GM12878 (cell line): Measurements from ENCODE around the gene DTD2. TPM values are rescaled to one million over a fixed set of nuclear protein-coding genes. Genes with fewer than 3 reads are reported as not detected.

Source experiments
- ATAC-seq: fragments of 200-7000 bp; cut with Tn5 transposase; 3 replicates; pipeline ENCODE4 v1.9.1; 2020; ENCODE audit warnings: mild to moderate bottlenecking, moderate library complexity
- BruUV-seq: library from RNA; stranded (reverse); fragments of 400-500 nt; replicated peaks from 2 replicates; lab custom pipeline; 2021; lab: Mats Ljungman, UMichigan
- CTCF ChIA-PET: fragments of 300-600 bp; sonication (Branson Sonifier 250); formaldehyde crosslinking; extraction: SDS; loops from one replicate; lab custom pipeline; 2021; ENCODE audit warnings: inconsistent platforms; lab: Yijun Ruan, JAX
- POLR2A ChIA-PET: fragments of 350-600 bp; formaldehyde crosslinking; extraction: SDS; loops from one replicate; lab custom pipeline; 2021; ENCODE audit warnings: inconsistent platforms; lab: Charles Lee
- RAD21 ChIA-PET: fragments of 300-600 bp; sonication (Branson Sonifier 250); formaldehyde crosslinking; loops from one replicate; lab custom pipeline; 2023; ENCODE audit warnings: antibody characterized with exemption; ENCODE audit not compliant: unreplicated experiment; lab: Charles Lee
- SMC1A ChIA-PET: fragments of 300-600 bp; sonication (Branson Sonifier 250); formaldehyde crosslinking; loops from one replicate; lab custom pipeline; 2023; ENCODE audit not compliant: unreplicated experiment, uncharacterized antibody; lab: Charles Lee
- DNase-seq: peaks from one replicate; pipeline ENCODE4 v3.0.0-alpha.2; 2011; ENCODE audit warnings: low read depth, low spot score
- FAIRE-seq: peaks from 3 replicates; lab custom pipeline; 2011; peaks lifted over from hg19 to GRCh38; lab: Jason Lieb, UNC
- H2AFZ ChIP-seq: 2 replicates; pipeline ENCODE4 v1.6.0; 2011; ENCODE audit warnings: low read depth, low read length, control low read depth; ENCODE audit not compliant: control insufficient read depth
- H3K27ac ChIP-seq: 2 replicates; pipeline ENCODE4 v1.5.1; 2011; ENCODE audit warnings: control low read depth; ENCODE audit not compliant: control insufficient read depth, insufficient read depth
- H3K27me3 ChIP-seq, 2 experiments: replicated peaks in 1 of 2; 2 replicates each; pipeline versions ENCODE4 v1.6.0 to v1.6.1; 2011; ENCODE audit warnings: low read length in 1 of 2; ENCODE audit not compliant: control insufficient read depth in 2 of 2, insufficient read depth in 2 of 2
- H3K36me3 ChIP-seq, 2 experiments: 2 replicates each; pipeline ENCODE4 v1.5.1; 2011; ENCODE audit warnings: low read length in 1 of 2; ENCODE audit not compliant: control insufficient read depth in 2 of 2, insufficient read depth in 2 of 2
- H3K4me1 ChIP-seq: 2 replicates; pipeline ENCODE4 v1.6.1; 2011; ENCODE audit warnings: mild to moderate bottlenecking, low read length, moderate library complexity, mixed read lengths; ENCODE audit not compliant: control insufficient read depth, insufficient read depth
- H3K4me2 ChIP-seq: 2 replicates; pipeline ENCODE4 v1.6.0; 2011; ENCODE audit warnings: control low read depth; ENCODE audit not compliant: control insufficient read depth, insufficient read depth
- H3K4me3 ChIP-seq: fragments of 200-600 bp; sonication (generic); 2 replicates; pipeline ENCODE4 v1.5.1; 2016
- H3K79me2 ChIP-seq: 2 replicates; pipeline ENCODE4 v1.6.0; 2011; ENCODE audit warnings: low read length; ENCODE audit not compliant: control insufficient read depth, insufficient read depth
- H3K9ac ChIP-seq: 2 replicates; pipeline ENCODE4 v1.8.0; 2011; ENCODE audit warnings: low read length, control low read depth, mixed read lengths; ENCODE audit not compliant: control insufficient read depth, insufficient read depth
- H3K9me3 ChIP-seq: replicated peaks from 3 replicates; pipeline ENCODE4 v1.5.1; 2011; ENCODE audit warnings: mild to moderate bottlenecking, low read length; ENCODE audit not compliant: control insufficient read depth, insufficient read depth
- H4K20me1 ChIP-seq: 2 replicates; pipeline ENCODE4 v1.6.0; 2011; ENCODE audit not compliant: control insufficient read depth, insufficient read depth
- ASH2L ChIP-seq: fragments of 300-600, 200-600 bp; sonication (generic); IDR thresholded peaks from 2 replicates; pipeline ENCODE4 v1.6.1; 2017; ENCODE audit warnings: low read depth, mild to moderate bottlenecking, borderline replicate concordance
- ATF2 ChIP-seq: IDR thresholded peaks from 2 replicates; pipeline ENCODE4 v1.6.1; 2012; ENCODE audit warnings: low read length, inconsistent platforms
- CBFB ChIP-seq: IDR thresholded peaks from 2 replicates; pipeline ENCODE4 v1.6.1; 2016; ENCODE audit warnings: antibody characterized with exemption, low read depth
- CBX5 ChIP-seq: sonication (generic); IDR thresholded peaks from 2 replicates; pipeline ENCODE4 v1.6.1; 2016; ENCODE audit warnings: low read depth, moderate library complexity, mild to moderate bottlenecking, inconsistent platforms
- E2F8 ChIP-seq: fragments of 450-650 bp; IDR thresholded peaks from 2 replicates; pipeline ENCODE4 v1.6.1; 2018; ENCODE audit warnings: mild to moderate bottlenecking, low read depth, moderate library complexity; ENCODE audit not compliant: partially characterized antibody
- KLF5 ChIP-seq: fragments of 450-650 bp; IDR thresholded peaks from 2 replicates; pipeline ENCODE4 v1.6.1; 2014; ENCODE audit warnings: mild to moderate bottlenecking; ENCODE audit not compliant: partially characterized antibody
- LARP7 ChIP-seq: fragments of 450-650 bp; IDR thresholded peaks from 2 replicates; pipeline ENCODE4 v1.6.1; 2017; ENCODE audit warnings: mild to moderate bottlenecking
- MAX ChIP-seq: IDR thresholded peaks from 2 replicates; pipeline ENCODE4 v1.6.1; 2012; ENCODE audit warnings: low read depth, low read length, improper control_type of control experiment
- NR2F1 ChIP-seq: fragments of 450-650 bp; conservative IDR thresholded peaks from 2 replicates; pipeline ENCODE4 v1.6.1; 2017; ENCODE audit warnings: mild to moderate bottlenecking
- RELA ChIP-seq: fragments of 450-650 bp; IDR thresholded peaks from 2 replicates; pipeline ENCODE4 v1.8.0; 2014; ENCODE audit warnings: borderline replicate concordance; ENCODE audit not compliant: partially characterized antibody
- RUNX3 ChIP-seq: IDR thresholded peaks from 2 replicates; pipeline ENCODE4 v1.6.1; 2012; ENCODE audit warnings: low read length, inconsistent platforms
- SMARCA5 ChIP-seq: fragments of 450-650 bp; IDR thresholded peaks from 2 replicates; pipeline ENCODE4 v1.6.1; 2017; ENCODE audit warnings: mild to moderate bottlenecking
- TBL1XR1 ChIP-seq: IDR thresholded peaks from 2 replicates; pipeline ENCODE4 v1.6.1; 2012; ENCODE audit warnings: low read depth, low read length, improper control_type of control experiment
- YY1 ChIP-seq: IDR thresholded peaks from 2 replicates; pipeline ENCODE4 v1.6.1; 2011; ENCODE audit warnings: low read depth, mild to moderate bottlenecking, low read length
- ZBTB11 ChIP-seq: fragments of 450-650 bp; formaldehyde crosslinking; IDR thresholded peaks from 2 replicates; pipeline ENCODE4 v1.5.0; 2022; ENCODE audit warnings: mild to moderate bottlenecking, missing genetic modification characterization
- ZNF24 ChIP-seq: fragments of 450-650 bp; IDR thresholded peaks from 2 replicates; pipeline ENCODE4 v1.6.1; 2017; ENCODE audit warnings: antibody characterized with exemption, mild to moderate bottlenecking
- ZNF384 ChIP-seq: IDR thresholded peaks from 2 replicates; pipeline ENCODE4 v1.6.1; 2012; ENCODE audit warnings: low read depth, mild to moderate bottlenecking, low read length, improper control_type of control experiment, borderline replicate concordance
- WGBS: methylation state at CpG from one replicate; pipeline ENCODE4 v1.1.6; 2016; ENCODE audit warnings: low lambda C conversion rate; ENCODE audit not compliant: insufficient replicate concordance, insufficient coverage; ENCODE audit errors: missing lambda C conversion rate; 5-methylcytosine and 5-hydroxymethylcytosine counted together
- in situ Hi-C: fragments of 300-500 bp; cut with MboI; formaldehyde crosslinking; loops from 9 replicates; pipeline ENCODE4 v1.14.3; 2018; ENCODE audit warnings: mixed read lengths
- intact Hi-C: fragments of 100-400 bp; cut with micrococcal nuclease; formaldehyde crosslinking; loops from one replicate; pipeline ENCODE4 v1.14.2; 2022; ENCODE audit not compliant: unreplicated experiment
- polyA plus RNA-seq, 11 experiments: library from polyadenylated mRNA; depleted of rRNA in 4 of 11; unstranded in 6 of 11; stranded (reverse) in 5 of 11; fragments of >200 nt; fragmentation: Nextera tagmentation in 4 of 11; fragmentation: Illumina TruSeq in 1 of 11; extraction: Ambion mirVana in 4 of 11; extraction: Trizol in 1 of 11; gene quantifications; 1 replicate in 1 of 11; 2 replicates in 10 of 11; pipeline versions ENCODE4 v1.2.1 to v1.2.3, GENCODE V29; 2011 to 2016; ENCODE audit warnings: inconsistent platforms in 2 of 11, missing spikeins in 2 of 11, low read depth in 1 of 11
- total RNA-seq, 4 experiments: library from RNA; depleted of rRNA in 3 of 4; stranded (reverse); fragments of >200 nt in 3 of 4; fragmentation: Illumina TruSeq in 1 of 4; extraction: Trizol in 1 of 4; gene quantifications; 2 replicates each; pipeline versions ENCODE4 v1.2.1 to v1.2.3, GENCODE V29; 2013 to 2021

DTD2 gene
- total and polyA plus RNA-seq, 10 of the 15 experiments (the other 5 are each of a cell fraction or from before 2014, with no cell fraction given) = 4.5 to 32.8 (median 15.9) TPM

GRCh38 chr14:31414190-31414833 lies 43.0 kb downstream of the DTD2 start:
- ATAC-seq = peak; percentile 47
- in situ Hi-C loops = no loop called here
- 0% methylated on average over 1 of the region's 1 CpG for WGBS
- CTCF ChIA-PET = interaction anchor here (0.9 to 1.3 kb wide), 2 partner anchors 10 to 34 kb away, joined by 3 read pairs; no protein-coding TSS in a partner anchor
- no TSS peak for BruUV-seq
- Histone ChIP-seq H3K9me3 (no peaks in the 10 kb centered on the region), H4K20me1 (no peaks in the 10 kb centered on the region), H3K9ac (no peak overlapping the region), H3K27ac (no peak overlapping the region), H3K27me3 (no peaks in the 10 kb centered on the region), H3K4me1 (no peaks in the 10 kb centered on the region; the same call in 1 of the 2 replicates), H3K79me2 (no peaks in the 10 kb centered on the region; the same call in 1 of the 2 replicates), H3K4me3 (no peak overlapping the region), H3K4me2 (no peak overlapping the region), H3K36me3 (no peaks in the 10 kb centered on the region), H2AFZ (no peak overlapping the region)
- RAD21 ChIA-PET = no interaction called here
- intact Hi-C loops = no loop called here
- POLR2A ChIA-PET = interaction anchor here (0.5 to 1.3 kb wide), 2 partner anchors 12 to 73 kb away, joined by 4 to 5 read pairs; no protein-coding TSS in a partner anchor
- SMC1A ChIA-PET = interaction anchor here (0.6 to 1.3 kb wide), 7 partner anchors 12 to 389 kb away, joined by 3 read pairs; no protein-coding TSS in a partner anchor
- no peak for FAIRE-seq
- no peak for DNase-seq
- TF ChIP-seq TBL1XR1 (no peak), CBX5 (no peak), MAX (no peak), RELA (no peak), NR2F1 (no peak), ZNF384 (no peak), E2F8 (no peak), KLF5 (no peak), ZBTB11 (no peak), ATF2 (no peak), RUNX3 (no peak), ZNF24 (no peak), ASH2L (no peak), SMARCA5 (no peak), YY1 (no peak), LARP7 (no peak), CBFB (no peak)
